Esophagus muscularis mucosa (tissue), 4 donors: ENCODE measurements around the gene ELOVL6. TPM values are rescaled to one million over a fixed set of nuclear protein-coding genes. Genes with fewer than 3 reads are reported as not detected.

Source experiments
- DNase-seq: peaks from one replicate; pipeline ENCODE4 v3.0.0-alpha.2; 2017; ENCODE audit errors: extremely low spot score
- H3K27ac ChIP-seq, 4 donors: fragments of 200-600 bp; sonication (generic); replicated peaks in 1 of 4; 1 replicate in 3 of 4; 2 replicates in 1 of 4; pipeline ENCODE4 v1.5.1; 2016 to 2019; ENCODE audit warnings: mild to moderate bottlenecking in 1 of 4
- H3K27me3 ChIP-seq, 4 donors: fragments of 200-600 bp; sonication (generic); one replicate each; pipeline versions ENCODE4 v1.5.1 to v1.6.0; 2016 to 2019
- H3K36me3 ChIP-seq, 4 donors: fragments of 200-600 bp; sonication (generic); one replicate each; pipeline ENCODE4 v1.5.1; 2016 to 2019
- H3K4me1 ChIP-seq, 4 donors: fragments of 200-600 bp; sonication (generic); one replicate each; pipeline ENCODE4 v1.5.1; 2016 to 2019
- H3K4me3 ChIP-seq, 4 donors: fragments of 200-600 bp; sonication (generic); 1 replicate in 2 of 4; 2 replicates in 2 of 4; pipeline ENCODE4 v1.5.1; 2016 to 2019; ENCODE audit warnings: mild to moderate bottlenecking in 4 of 4, moderate library complexity in 1 of 4
- H3K9me3 ChIP-seq, 4 donors: fragments of 200-600 bp; sonication (generic); 1 replicate in 3 of 4; 2 replicates in 1 of 4; pipeline ENCODE4 v1.5.1; 2016 to 2019
- CTCF ChIP-seq, 3 experiments: fragments of 200-600 bp in 2 of 3; fragments of 450-650 bp in 1 of 3; sonication (generic) in 2 of 3; IDR thresholded peaks; one replicate each; pipeline ENCODE4 v1.5.1; 2017 to 2019; ENCODE audit warnings: antibody characterized with exemption in 3 of 3, mild to moderate bottlenecking in 2 of 3, moderate library complexity in 1 of 3
- EP300 ChIP-seq: sonication (generic); formaldehyde crosslinking; IDR thresholded peaks from one replicate; pipeline ENCODE4 v1.6.1; 2017; ENCODE audit warnings: antibody characterized with exemption
- POLR2A ChIP-seq: fragments of 450-650 bp; IDR thresholded peaks from one replicate; pipeline ENCODE4 v1.6.1; 2017; ENCODE audit warnings: antibody characterized with exemption, moderate library complexity, mild to moderate bottlenecking, low read depth
- POLR2AphosphoS5 ChIP-seq, 2 donors: sonication (generic); formaldehyde crosslinking; IDR thresholded peaks; one replicate each; pipeline ENCODE4 v1.6.1; 2017; ENCODE audit warnings: antibody characterized with exemption in 2 of 2
- WGBS: methylation state at CpG from one replicate; pipeline ENCODE4 v1.1.5; 2018; 5-methylcytosine and 5-hydroxymethylcytosine counted together
- intact Hi-C: fragments of 100-400 bp; cut with DNase I; formaldehyde crosslinking; loops from one replicate; pipeline ENCODE4 v1.15.1; 2023
- total RNA-seq, 4 donors: library from RNA; depleted of rRNA; stranded (reverse); fragments of >200 nt; gene quantifications; one replicate each; pipeline versions ENCODE4 v1.1.0 to v1.2.1, GENCODE V29; 2016

The ELOVL6 gene
- total RNA-seq, 4 donors from 2014 or later, result 1.7 to 3.1 (median 2.3) TPM

GRCh38 chr4:110216129-110216528 lies 17.7 kb upstream of the ELOVL6 start:
- intact Hi-C loops, result no loop called here
- Histone ChIP-seq H3K27me3 (no peaks in the 10 kb centered on the region), H3K4me1 (no peaks in the 10 kb centered on the region), H3K4me3 (no peak overlapping the region), H3K9me3 (peaks cover 0 to 4% (median 0%) of the 10 kb centered on the region in 4 donors), H3K36me3 (no peaks in the 10 kb centered on the region), H3K27ac (no peak overlapping the region)
- 86% methylated on average over 6 of the region's 6 CpGs for WGBS
- TF ChIP-seq POLR2A, result no peak
- no peak for TF ChIP-seq POLR2AphosphoS5 (IDR thresholded peaks at IDR 0.05)
- TF ChIP-seq EP300, result no peak
- no peak for TF ChIP-seq CTCF (IDR thresholded peaks at IDR 0.05)
- no peak for DNase-seq

GRCh38 chr4:110211770-110212061 lies 13.3 kb upstream of the ELOVL6 start:
- H3K9me3 ChIP-seq, result no peaks in the 10 kb centered on the region
- no peaks in the 10 kb centered on the region for H3K4me1 ChIP-seq
- TF ChIP-seq POLR2AphosphoS5 (IDR thresholded peaks at IDR 0.05) (no peak), POLR2A (no peak), CTCF (IDR thresholded peaks at IDR 0.05) (no peak), EP300 (no peak)
- no peak for DNase-seq
- H3K36me3 ChIP-seq, result no peaks in the 10 kb centered on the region
- WGBS, result 71% methylated on average over 2 of the region's 2 CpGs
- no peak overlapping the region for H3K4me3 ChIP-seq
- intact Hi-C loops, result loop anchor here (1.0 kb wide), 1 partner anchor 163 kb away; no protein-coding TSS in a partner anchor
- no peaks in the 10 kb centered on the region for H3K27me3 ChIP-seq
- no peak overlapping the region for H3K27ac ChIP-seq

- H3K4me1 ChIP-seq, result no peaks in the 10 kb centered on the region
- WGBS, result 61% methylated on average over 13 of the region's 13 CpGs
- DNase-seq, result no peak
- no peak overlapping the region for H3K27ac ChIP-seq
- no peaks in the 10 kb centered on the region for H3K9me3 ChIP-seq
- no peaks in the 10 kb centered on the region for H3K27me3 ChIP-seq
- no peak overlapping the region for H3K4me3 ChIP-seq
- TF ChIP-seq POLR2AphosphoS5 (IDR thresholded peaks at IDR 0.05), result no peak
- TF ChIP-seq CTCF (IDR thresholded peaks at IDR 0.05), result peak; percentile 68 to 85 (median 79)
- H3K36me3 ChIP-seq, result no peaks in the 10 kb centered on the region
- intact Hi-C loops, result loop anchor here (1.0 kb wide), 1 partner anchor 163 kb away; no protein-coding TSS in a partner anchor
These were observed 12.8 kb upstream of the ELOVL6 start for GRCh38 chr4:110211007-110211769.

- 89% methylated on average over 6 of the region's 6 CpGs for WGBS
- Histone ChIP-seq H3K4me3 (no peak overlapping the region), H3K9me3 (no peaks in the 10 kb centered on the region), H3K27ac (no peak overlapping the region), H3K36me3 (no peaks in the 10 kb centered on the region), H3K4me1 (no peaks in the 10 kb centered on the region), H3K27me3 (no peaks in the 10 kb centered on the region)
- no peak for DNase-seq
- intact Hi-C loops, result no loop called here
- TF ChIP-seq EP300 (no peak), POLR2A (no peak), CTCF (IDR thresholded peaks at IDR 0.05) (no peak), POLR2AphosphoS5 (IDR thresholded peaks at IDR 0.05) (no peak)
These were observed 10.0 kb upstream of the ELOVL6 start for GRCh38 chr4:110208419-110208818.

GRCh38 chr4:110207233-110207632 lies 8.8 kb upstream of the ELOVL6 start:
- TF ChIP-seq POLR2A, result no peak
- TF ChIP-seq CTCF (IDR thresholded peaks at IDR 0.05), result no peak
- TF ChIP-seq POLR2AphosphoS5 (IDR thresholded peaks at IDR 0.05), result no peak
- TF ChIP-seq EP300, result no peak
- no peak overlapping the region for H3K4me3 ChIP-seq
- no peaks in the 10 kb centered on the region for H3K36me3 ChIP-seq
- H3K4me1 ChIP-seq, result no peaks in the 10 kb centered on the region
- no peak for DNase-seq
- 100% methylated on average over 1 of the region's 1 CpG for WGBS
- no peak overlapping the region for H3K27ac ChIP-seq
- no peaks in the 10 kb centered on the region for H3K27me3 ChIP-seq
- H3K9me3 ChIP-seq, result no peaks in the 10 kb centered on the region
- intact Hi-C loops, result no loop called here
